GM12878 (cell line): ENCODE results near the gene METTL8. TPM values are rescaled to one million over a fixed set of nuclear protein-coding genes. Genes with fewer than 3 reads are reported as not detected.

ENCODE experiments used
- ASH2L ChIP-seq: fragments of 300-600, 200-600 bp; sonication (generic); IDR thresholded peaks from 2 replicates; pipeline ENCODE4 v1.6.1; 2017; ENCODE audit warnings: low read depth, mild to moderate bottlenecking, borderline replicate concordance
- BRCA1 ChIP-seq: IDR thresholded peaks from 2 replicates; pipeline ENCODE4 v1.6.1; 2011; ENCODE audit warnings: low read depth, low read length, improper control_type of control experiment
- DPF2 ChIP-seq: fragments of 450-650 bp; IDR thresholded peaks from 2 replicates; pipeline ENCODE4 v1.6.1; 2017; ENCODE audit warnings: mild to moderate bottlenecking
- E2F8 ChIP-seq: fragments of 450-650 bp; IDR thresholded peaks from 2 replicates; pipeline ENCODE4 v1.6.1; 2018; ENCODE audit warnings: mild to moderate bottlenecking, low read depth, moderate library complexity; ENCODE audit not compliant: partially characterized antibody
- EED ChIP-seq: sonication (generic); IDR thresholded peaks from 2 replicates; pipeline ENCODE4 v1.6.1; 2016; ENCODE audit warnings: antibody characterized with exemption, low read depth
- GABPA ChIP-seq: IDR thresholded peaks from 2 replicates; pipeline ENCODE4 v1.6.1; 2014; ENCODE audit warnings: antibody characterized with exemption, low read depth, mild to moderate bottlenecking, inconsistent platforms
- IKZF2 ChIP-seq, 2 experiments: fragments of 450-650 bp; IDR thresholded peaks; 2 replicates each; pipeline ENCODE4 v1.6.1; 2017; ENCODE audit warnings: mild to moderate bottlenecking in 2 of 2, moderate library complexity in 2 of 2
- KLF5 ChIP-seq: fragments of 450-650 bp; IDR thresholded peaks from 2 replicates; pipeline ENCODE4 v1.6.1; 2014; ENCODE audit warnings: mild to moderate bottlenecking; ENCODE audit not compliant: partially characterized antibody
- LARP7 ChIP-seq: fragments of 450-650 bp; IDR thresholded peaks from 2 replicates; pipeline ENCODE4 v1.6.1; 2017; ENCODE audit warnings: mild to moderate bottlenecking
- MEF2B ChIP-seq: fragments of 450-650 bp; IDR thresholded peaks from 2 replicates; pipeline ENCODE4 v1.6.1; 2018; ENCODE audit warnings: mild to moderate bottlenecking, moderate library complexity; ENCODE audit not compliant: partially characterized antibody, poor library complexity, severe bottlenecking
- MLLT1 ChIP-seq: fragments of 450-650 bp; IDR thresholded peaks from 2 replicates; pipeline ENCODE4 v1.6.1; 2016; ENCODE audit warnings: mild to moderate bottlenecking
- MTA2 ChIP-seq: fragments of 450-650 bp; IDR thresholded peaks from 2 replicates; pipeline ENCODE4 v1.6.1; 2016; ENCODE audit warnings: low read depth, mild to moderate bottlenecking, moderate library complexity
- MTA3 ChIP-seq: IDR thresholded peaks from 2 replicates; pipeline ENCODE4 v1.6.1; 2012; ENCODE audit warnings: low read length, inconsistent platforms, borderline replicate concordance
- NFXL1 ChIP-seq: fragments of 450-650 bp; IDR thresholded peaks from 2 replicates; pipeline ENCODE4 v1.6.1; 2017; ENCODE audit warnings: antibody characterized with exemption, mild to moderate bottlenecking, borderline replicate concordance
- NFYA ChIP-seq: IDR thresholded peaks from 2 replicates; pipeline ENCODE4 v1.6.1; 2011; ENCODE audit warnings: low read depth, mild to moderate bottlenecking, low read length, improper control_type of control experiment, borderline replicate concordance
- POU2F2 ChIP-seq: IDR thresholded peaks from 3 replicates; pipeline ENCODE4 v1.6.1; 2011; ENCODE audit warnings: low read depth, mild to moderate bottlenecking, low read length, borderline replicate concordance
- RAD21 ChIP-seq: IDR thresholded peaks from 2 replicates; pipeline ENCODE4 v1.6.1; 2011; ENCODE audit warnings: mild to moderate bottlenecking, low read depth, low read length, moderate library complexity; ENCODE audit not compliant: insufficient read depth
- RELB ChIP-seq: fragments of 450-650 bp; IDR thresholded peaks from 2 replicates; pipeline ENCODE4 v1.6.1; 2017; ENCODE audit warnings: low read depth, mild to moderate bottlenecking, moderate library complexity
- ZBTB40 ChIP-seq: fragments of 450-650 bp; IDR thresholded peaks from 2 replicates; pipeline ENCODE4 v1.6.1; 2016; ENCODE audit warnings: mild to moderate bottlenecking, moderate library complexity, borderline replicate concordance
- ZNF384 ChIP-seq: IDR thresholded peaks from 2 replicates; pipeline ENCODE4 v1.6.1; 2012; ENCODE audit warnings: low read depth, mild to moderate bottlenecking, low read length, improper control_type of control experiment, borderline replicate concordance
- polyA plus RNA-seq, 11 experiments: library from polyadenylated mRNA; depleted of rRNA in 4 of 11; unstranded in 6 of 11; stranded (reverse) in 5 of 11; fragments of >200 nt; fragmentation: Nextera tagmentation in 4 of 11; fragmentation: Illumina TruSeq in 1 of 11; extraction: Ambion mirVana in 4 of 11; extraction: Trizol in 1 of 11; gene quantifications; 1 replicate in 1 of 11; 2 replicates in 10 of 11; pipeline versions ENCODE4 v1.2.1 to v1.2.3, GENCODE V29; 2011 to 2016; ENCODE audit warnings: inconsistent platforms in 2 of 11, missing spikeins in 2 of 11, low read depth in 1 of 11
- total RNA-seq, 4 experiments: library from RNA; depleted of rRNA in 3 of 4; stranded (reverse); fragments of >200 nt in 3 of 4; fragmentation: Illumina TruSeq in 1 of 4; extraction: Trizol in 1 of 4; gene quantifications; 2 replicates each; pipeline versions ENCODE4 v1.2.1 to v1.2.3, GENCODE V29; 2013 to 2021

The METTL8 gene
- total and polyA plus RNA-seq, 10 of the 15 experiments (the other 5 are each of a cell fraction or from before 2014, with no cell fraction given) = 30.8 to 96.3 (median 51.5) TPM

GRCh38 chr2:171307560-171307959, 126.2 kb downstream of the METTL8 start (continued):
- TF ChIP-seq MLLT1 = no peak
- TF ChIP-seq MTA3 = peak; percentile 81; the same call in 1 of the 2 replicates
- no peak for TF ChIP-seq E2F8
- TF ChIP-seq DPF2 = peak; percentile 81
- peak; percentile 74 for TF ChIP-seq EED
- TF ChIP-seq BRCA1 = no peak
- TF ChIP-seq ZBTB40 = no peak
- peak; percentile 18; the same call in 1 of the 2 replicates for TF ChIP-seq RELB
- no peak for TF ChIP-seq LARP7
- TF ChIP-seq ASH2L = no peak
- no peak for TF ChIP-seq ZNF384
- no peak for TF ChIP-seq NFXL1
- peak; percentile 85 for TF ChIP-seq MTA2
- 0 out of 2 replicates have a peak, but pooled peaks have one; percentile 21 for TF ChIP-seq RAD21
- TF ChIP-seq NFYA = no peak
- TF ChIP-seq GABPA = no peak
- peak; percentile 77 for TF ChIP-seq MEF2B
- TF ChIP-seq KLF5 = no peak
- TF ChIP-seq POU2F2 = 0 out of 3 replicates have a peak, but pooled peaks have one; percentile 11
- TF ChIP-seq IKZF2 (IDR thresholded peaks at IDR 0.05) = peak in 1 of 2 experiments; percentile 76
